ENCODE measurements around the gene CD4.

CD4 gene

DNA sequence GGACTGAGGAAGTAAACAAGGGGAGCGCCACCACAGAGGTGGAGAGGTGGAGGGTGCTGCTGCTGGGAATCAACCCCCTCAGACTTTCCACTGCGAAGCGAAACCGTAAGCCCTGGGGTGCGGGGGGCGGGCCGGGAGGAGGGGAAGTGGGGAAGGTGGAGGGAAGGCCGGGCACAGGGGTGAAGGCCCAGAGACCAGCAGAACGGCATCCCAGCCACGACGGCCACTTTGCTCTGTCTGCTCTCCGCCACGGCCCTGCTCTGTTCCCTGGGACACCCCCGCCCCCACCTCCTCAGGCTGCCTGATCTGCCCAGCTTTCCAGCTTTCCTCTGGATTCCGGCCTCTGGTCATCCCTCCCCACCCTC is 17.0 kb upstream of the CD4 start, which contains the start of gene LAG3:
Gene LAG3, plus strand, starts transcription at position 190 of the 365 bp plus-strand sequence. CDS start 333 bp downstream, outside the sequence.
- H3K27me3 ChIP-seq (ENCODE audit: insufficient read depth, low read length): peaks cover 50% of the 10 kb centered on the region
- H3K4me1 ChIP-seq (ENCODE audit: insufficient read depth, low read length): peaks cover 19% of the 10 kb centered on the region; the same call in 1 of the 2 replicates
- H3K27ac ChIP-seq (ENCODE audit: low read length): no peak within 1 kb of the TSS
- H3K4me3 ChIP-seq (ENCODE audit: low read length): peak within 1 kb of the TSS; percentile 61
- peaks cover 26% of the 10 kb centered on the region for H3K36me3 ChIP-seq (ENCODE audit: insufficient read depth, low read depth, low read length)
- H3K9me3 ChIP-seq (ENCODE audit: insufficient read depth, low read depth, low read length): no peaks in the 10 kb centered on the region
- no peak within 1 kb of the TSS for H3K9ac ChIP-seq (ENCODE audit: low read depth, low read length)

DNA sequence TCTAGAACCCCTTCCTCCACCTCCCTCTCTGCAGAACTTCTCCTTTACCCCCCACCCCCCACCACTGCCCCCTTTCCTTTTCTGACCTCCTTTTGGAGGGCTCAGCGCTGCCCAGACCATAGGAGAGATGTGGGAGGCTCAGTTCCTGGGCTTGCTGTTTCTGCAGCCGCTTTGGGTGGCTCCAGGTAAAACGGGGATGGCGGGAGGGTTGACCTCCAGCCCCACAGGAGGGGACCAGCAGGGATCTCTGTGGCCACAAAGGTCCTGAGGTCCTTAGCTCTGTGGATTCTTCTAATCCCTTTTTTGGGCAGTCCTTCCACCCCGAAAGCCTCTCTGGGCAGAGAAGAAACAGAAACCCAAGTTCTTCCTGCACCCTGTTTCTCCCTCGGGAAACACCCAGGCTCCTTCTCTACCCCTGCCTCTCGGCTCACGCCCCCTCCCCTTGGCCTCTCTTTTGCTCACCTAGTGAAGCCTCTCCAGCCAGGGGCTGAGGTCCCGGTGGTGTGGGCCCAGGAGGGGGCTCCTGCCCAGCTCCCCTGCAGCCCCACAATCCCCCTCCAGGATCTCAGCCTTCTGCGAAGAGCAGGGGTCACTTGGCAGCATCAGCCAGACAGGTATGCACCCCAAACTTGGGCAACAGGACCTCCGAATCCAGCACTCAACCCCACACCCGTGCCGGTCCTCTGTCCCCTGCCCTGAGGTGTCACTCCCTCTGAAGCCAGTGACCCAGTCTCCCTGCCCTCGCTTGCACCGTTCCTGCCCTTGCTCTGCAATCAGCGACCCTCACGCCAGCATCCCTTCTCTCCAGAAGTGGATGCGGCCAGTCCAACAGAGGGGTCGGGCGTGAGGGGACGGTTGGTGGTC is 16.4 kb upstream of the CD4 start:
- Histone ChIP-seq H3K27me3 (ENCODE audit: insufficient read depth, low read length) (peaks cover 57% of the 10 kb centered on the region), H3K36me3 (ENCODE audit: insufficient read depth, low read depth, low read length) (peaks cover 26% of the 10 kb centered on the region), H3K4me3 (ENCODE audit: low read length) (peak overlapping the region; percentile 61), H3K9me3 (ENCODE audit: insufficient read depth, low read depth, low read length) (no peaks in the 10 kb centered on the region), H3K9ac (ENCODE audit: low read depth, low read length) (no peak overlapping the region), H3K27ac (ENCODE audit: low read length) (no peak overlapping the region), H3K4me1 (ENCODE audit: insufficient read depth, low read length) (peaks cover 23% of the 10 kb centered on the region; the same call in 1 of the 2 replicates)

DNA sequence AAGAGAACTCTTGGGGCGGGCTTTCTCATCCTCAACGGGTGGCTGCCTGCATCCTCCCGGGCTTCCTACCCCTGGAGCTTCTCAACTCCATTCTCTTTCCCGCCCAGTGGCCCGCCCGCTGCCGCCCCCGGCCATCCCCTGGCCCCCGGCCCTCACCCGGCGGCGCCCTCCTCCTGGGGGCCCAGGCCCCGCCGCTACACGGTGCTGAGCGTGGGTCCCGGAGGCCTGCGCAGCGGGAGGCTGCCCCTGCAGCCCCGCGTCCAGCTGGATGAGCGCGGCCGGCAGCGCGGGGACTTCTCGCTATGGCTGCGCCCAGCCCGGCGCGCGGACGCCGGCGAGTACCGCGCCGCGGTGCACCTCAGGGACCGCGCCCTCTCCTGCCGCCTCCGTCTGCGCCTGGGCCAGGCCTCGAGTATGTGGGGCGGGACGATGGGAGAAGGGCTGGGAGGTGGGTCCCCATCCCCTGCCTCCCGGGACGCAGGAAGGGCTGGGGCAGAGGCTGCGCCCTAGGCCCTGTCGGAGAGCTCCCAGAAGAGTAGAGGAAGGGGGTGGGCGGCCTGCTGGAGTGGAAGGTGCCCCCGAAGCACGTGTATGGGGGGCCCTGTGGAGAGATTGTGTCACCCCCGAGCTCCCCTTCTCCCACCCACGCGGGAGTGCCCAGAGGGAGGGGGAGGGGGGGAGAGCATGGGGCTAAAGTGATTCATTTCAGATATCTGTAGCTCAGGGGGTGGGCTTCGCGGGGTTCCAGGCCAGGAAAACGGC is 15.6 kb upstream of the CD4 start:
- peaks cover 17% of the 10 kb centered on the region; the same call in 1 of the 2 replicates for H3K4me1 ChIP-seq (ENCODE audit: insufficient read depth, low read length)
- H3K27me3 ChIP-seq (ENCODE audit: insufficient read depth, low read length): peaks cover 64% of the 10 kb centered on the region
- H3K9me3 ChIP-seq (ENCODE audit: insufficient read depth, low read depth, low read length): no peaks in the 10 kb centered on the region
- H3K27ac ChIP-seq (ENCODE audit: low read length): no peak overlapping the region
- H3K4me3 ChIP-seq (ENCODE audit: low read length): peak overlapping the region; percentile 61
- peak overlapping the region; percentile 51; the same call in 1 of the 2 replicates for H3K9ac ChIP-seq (ENCODE audit: low read depth, low read length)
- peaks cover 26% of the 10 kb centered on the region for H3K36me3 ChIP-seq (ENCODE audit: insufficient read depth, low read depth, low read length)

DNA sequence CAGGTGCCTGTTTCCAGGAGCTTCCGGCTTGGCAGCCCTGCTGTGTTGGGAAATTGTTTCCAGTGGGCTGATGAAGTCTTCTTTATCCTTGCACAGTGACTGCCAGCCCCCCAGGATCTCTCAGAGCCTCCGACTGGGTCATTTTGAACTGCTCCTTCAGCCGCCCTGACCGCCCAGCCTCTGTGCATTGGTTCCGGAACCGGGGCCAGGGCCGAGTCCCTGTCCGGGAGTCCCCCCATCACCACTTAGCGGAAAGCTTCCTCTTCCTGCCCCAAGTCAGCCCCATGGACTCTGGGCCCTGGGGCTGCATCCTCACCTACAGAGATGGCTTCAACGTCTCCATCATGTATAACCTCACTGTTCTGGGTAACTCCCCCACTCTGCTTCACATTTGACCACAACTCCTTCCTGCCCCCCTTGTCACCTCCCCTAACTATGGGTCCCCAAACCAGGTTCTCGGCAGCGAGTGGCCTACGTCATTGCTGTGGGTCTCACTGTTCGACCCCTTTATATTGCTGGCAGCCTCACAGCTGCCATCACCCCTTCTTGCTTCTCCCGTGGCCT is 14.7 kb upstream of the CD4 start:
- peaks cover 9% of the 10 kb centered on the region; the same call in 1 of the 2 replicates for H3K4me1 ChIP-seq (ENCODE audit: insufficient read depth, low read length)
- no peak overlapping the region for H3K27ac ChIP-seq (ENCODE audit: low read length)
- H3K27me3 ChIP-seq (ENCODE audit: insufficient read depth, low read length): peaks cover 64% of the 10 kb centered on the region
- H3K4me3 ChIP-seq (ENCODE audit: low read length): no peak overlapping the region
- no peak overlapping the region for H3K9ac ChIP-seq (ENCODE audit: low read depth, low read length)
- H3K36me3 ChIP-seq (ENCODE audit: insufficient read depth, low read depth, low read length): peaks cover 22% of the 10 kb centered on the region
- H3K9me3 ChIP-seq (ENCODE audit: insufficient read depth, low read depth, low read length): no peaks in the 10 kb centered on the region

GRCh38 chr12:6775185-6776174 is 13.8 kb upstream of the CD4 start:
- H3K9ac ChIP-seq (ENCODE audit: low read depth, low read length): no peak overlapping the region

GRCh38 chr12:6777386-6777785 is 11.9 kb upstream of the CD4 start:
- Histone ChIP-seq H3K36me3 (ENCODE audit: insufficient read depth, low read depth, low read length) (no peaks in the 10 kb centered on the region), H3K4me3 (ENCODE audit: low read length) (peak overlapping the region; percentile 76; the same call in 1 of the 2 replicates), H3K27me3 (ENCODE audit: insufficient read depth, low read length) (peaks cover 51% of the 10 kb centered on the region), H3K9ac (ENCODE audit: low read depth, low read length) (no peak overlapping the region), H3K4me1 (ENCODE audit: insufficient read depth, low read length) (peaks cover 4% of the 10 kb centered on the region; the same call in 1 of the 2 replicates), H3K27ac (ENCODE audit: low read length) (no peak overlapping the region), H3K9me3 (ENCODE audit: insufficient read depth, low read depth, low read length) (no peaks in the 10 kb centered on the region)

More at GRCh38 chr12:6775185-6776174, 13.8 kb upstream of the CD4 start:
- Histone ChIP-seq H3K27ac (ENCODE audit: low read length) (no peak overlapping the region), H3K9me3 (ENCODE audit: insufficient read depth, low read depth, low read length) (no peaks in the 10 kb centered on the region), H3K4me3 (ENCODE audit: low read length) (no peak overlapping the region), H3K4me1 (ENCODE audit: insufficient read depth, low read length) (peaks cover 7% of the 10 kb centered on the region; the same call in 1 of the 2 replicates), H3K27me3 (ENCODE audit: insufficient read depth, low read length) (peaks cover 64% of the 10 kb centered on the region), H3K36me3 (ENCODE audit: insufficient read depth, low read depth, low read length) (peaks cover 13% of the 10 kb centered on the region)

DNA sequence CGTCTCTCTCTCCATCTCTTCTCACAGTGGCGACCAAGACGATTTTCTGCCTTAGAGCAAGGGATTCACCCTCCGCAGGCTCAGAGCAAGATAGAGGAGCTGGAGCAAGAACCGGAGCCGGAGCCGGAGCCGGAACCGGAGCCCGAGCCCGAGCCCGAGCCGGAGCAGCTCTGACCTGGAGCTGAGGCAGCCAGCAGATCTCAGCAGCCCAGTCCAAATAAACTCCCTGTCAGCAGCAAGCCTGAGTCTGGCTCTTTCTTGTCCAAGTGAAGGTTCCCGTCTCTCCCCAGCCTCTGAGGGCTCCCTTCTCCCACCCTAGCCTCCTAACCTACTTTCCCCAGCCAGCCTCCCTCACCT is 11.1 kb upstream of the CD4 start:
- Histone ChIP-seq H3K9me3 (ENCODE audit: insufficient read depth, low read depth, low read length) (no peaks in the 10 kb centered on the region), H3K27me3 (ENCODE audit: insufficient read depth, low read length) (peaks cover 43% of the 10 kb centered on the region), H3K4me3 (ENCODE audit: low read length) (peak overlapping the region; percentile 76), H3K4me1 (ENCODE audit: insufficient read depth, low read length) (peaks cover 4% of the 10 kb centered on the region; the same call in 1 of the 2 replicates), H3K36me3 (ENCODE audit: insufficient read depth, low read depth, low read length) (no peaks in the 10 kb centered on the region), H3K27ac (ENCODE audit: low read length) (no peak overlapping the region), H3K9ac (ENCODE audit: low read depth, low read length) (peak overlapping the region; percentile 76; the same call in 1 of the 2 replicates)

- no peaks in the 10 kb centered on the region for H3K9me3 ChIP-seq (ENCODE audit: insufficient read depth, low read depth, low read length)
- peaks cover 36% of the 10 kb centered on the region for H3K27me3 ChIP-seq (ENCODE audit: insufficient read depth, low read length)
- H3K27ac ChIP-seq (ENCODE audit: low read length): no peak overlapping the region
- H3K4me1 ChIP-seq (ENCODE audit: insufficient read depth, low read length): peaks cover 4% of the 10 kb centered on the region; the same call in 1 of the 2 replicates
- H3K4me3 ChIP-seq (ENCODE audit: low read length): peak overlapping the region; percentile 76
- peak overlapping the region; percentile 76; the same call in 1 of the 2 replicates for H3K9ac ChIP-seq (ENCODE audit: low read depth, low read length)
- H3K36me3 ChIP-seq (ENCODE audit: insufficient read depth, low read depth, low read length): no peaks in the 10 kb centered on the region
Measured at GRCh38 chr12:6778574-6779550, 10.5 kb upstream of the CD4 start.

- no peak overlapping the region for H3K4me3 ChIP-seq (ENCODE audit: low read length)
- H3K4me1 ChIP-seq (ENCODE audit: insufficient read depth, low read length): peaks cover 4% of the 10 kb centered on the region; the same call in 1 of the 2 replicates
- H3K9me3 ChIP-seq (ENCODE audit: insufficient read depth, low read depth, low read length): no peaks in the 10 kb centered on the region
- H3K27ac ChIP-seq (ENCODE audit: low read length): no peak overlapping the region
- H3K36me3 ChIP-seq (ENCODE audit: insufficient read depth, low read depth, low read length): no peaks in the 10 kb centered on the region
- H3K9ac ChIP-seq (ENCODE audit: low read depth, low read length): no peak overlapping the region
- H3K27me3 ChIP-seq (ENCODE audit: insufficient read depth, low read length): peaks cover 26% of the 10 kb centered on the region
Measured at GRCh38 chr12:6779708-6780432, 9.5 kb upstream of the CD4 start.

Measured in iPS-20b (cell line).